Endometrial microvascular endothelial cells (primary cell): ENCODE measurements around the gene PCBP4. TPM values are rescaled to one million over a fixed set of nuclear protein-coding genes. Genes with fewer than 3 reads are reported as not detected.
"Not testable (repeated sequence)": the region's sequence is repeated elsewhere in the genome, so short reads cannot be mapped to it uniquely, and the experiment has no call there.

Source experiments
- in situ Hi-C: cut with HindIII; loops from 2 replicates; pipeline ENCODE4 v1.10.0; 2017; ENCODE audit warnings: low sequenced_read_pairs, low pct_unique_long_range_greater_than_20kb; ENCODE audit errors: inconsistent ontology term
- total RNA-seq: library from RNA; depleted of rRNA; stranded (reverse); fragments of >200 nt; gene quantifications from one replicate; pipeline ENCODE4 v1.2.3, GENCODE V29; 2015; ENCODE audit errors: inconsistent ontology term

PCBP4 gene
- total RNA-seq, 1 donor from 2014 or later = 77.8 TPM

DNA sequence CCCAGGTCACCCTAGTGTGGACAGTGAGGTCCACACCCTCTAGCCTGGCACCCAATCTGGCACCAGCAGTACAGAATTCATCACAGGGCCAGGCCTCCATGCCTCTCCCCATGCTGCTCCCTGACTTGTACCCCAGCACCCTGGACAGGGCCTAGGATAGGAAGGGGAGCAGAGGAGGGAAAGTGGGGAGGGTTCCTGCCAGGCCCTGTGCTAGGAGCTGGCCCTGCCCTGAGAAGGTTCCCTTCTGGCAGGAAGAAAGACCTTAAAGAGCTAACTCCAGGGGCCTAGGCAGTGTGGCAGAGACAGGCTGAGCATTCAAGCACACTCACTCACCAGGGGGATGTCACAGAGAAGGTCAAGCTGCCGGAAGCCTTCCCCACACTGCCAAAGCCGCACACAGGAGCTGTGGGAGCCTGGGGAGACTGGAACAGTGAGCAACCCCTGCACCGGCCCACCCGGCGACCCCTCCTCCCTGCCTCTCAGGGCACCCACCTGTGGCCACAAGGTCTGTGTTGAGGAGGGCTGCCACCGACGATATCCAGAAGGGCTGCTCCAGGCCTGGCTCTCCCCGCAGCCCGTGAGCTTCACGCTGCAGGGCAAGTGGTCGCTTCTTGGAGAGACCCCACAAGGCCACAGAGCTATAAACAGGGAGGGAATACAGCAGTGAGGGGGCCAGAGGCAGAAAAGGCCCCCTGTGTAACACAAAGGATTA, 33.0 kb downstream of the PCBP4 start:
- in situ Hi-C loops = no loop called here

GRCh38 chr3:51933471-51934138, 33.6 kb downstream of the PCBP4 start:
- in situ Hi-C loops = no loop called here

DNA sequence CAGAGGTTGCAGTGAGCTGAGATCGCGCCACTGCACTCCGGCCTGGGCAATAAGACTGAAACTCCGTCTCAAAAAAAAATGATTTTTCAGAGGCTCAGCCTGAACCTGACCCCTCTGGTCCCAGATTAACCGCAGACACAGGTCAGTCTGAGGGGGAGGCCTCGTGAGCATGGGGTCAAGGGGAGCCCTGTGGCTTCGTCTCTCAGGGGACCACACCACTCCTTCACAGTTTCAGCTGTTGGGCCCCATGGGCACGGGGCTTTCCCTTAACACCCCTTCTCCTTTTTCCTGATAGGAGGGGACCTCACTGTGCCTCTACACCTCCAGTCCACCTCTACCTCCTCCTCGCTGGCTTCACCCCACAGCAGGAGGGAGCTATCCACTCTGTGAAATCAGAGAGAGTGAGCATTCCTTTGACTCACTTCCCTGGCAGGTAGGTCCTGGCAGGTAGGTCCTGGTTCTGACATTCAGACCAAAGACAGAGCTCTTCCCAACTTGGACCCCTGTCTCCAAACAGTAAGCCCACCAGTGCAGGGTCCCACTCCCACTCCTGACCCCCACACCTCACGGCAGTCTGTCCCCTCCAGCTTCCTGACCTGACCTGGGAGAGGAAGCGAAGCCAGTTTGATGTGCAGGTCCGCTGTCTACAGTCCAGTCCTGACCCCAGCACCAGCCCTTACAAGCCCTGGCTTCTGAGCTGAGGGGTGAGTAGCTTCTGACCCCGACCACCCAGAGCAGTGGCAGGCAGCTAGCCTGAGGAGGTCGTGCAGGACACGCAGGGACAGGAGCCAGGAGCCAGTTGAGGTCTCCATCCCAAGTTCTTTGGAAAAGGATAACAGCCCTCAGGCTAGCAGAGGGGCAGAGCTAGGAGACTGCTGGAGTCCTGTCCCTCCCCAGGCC, 34.5 kb downstream of the PCBP4 start:
- in situ Hi-C loops = no loop called here

DNA sequence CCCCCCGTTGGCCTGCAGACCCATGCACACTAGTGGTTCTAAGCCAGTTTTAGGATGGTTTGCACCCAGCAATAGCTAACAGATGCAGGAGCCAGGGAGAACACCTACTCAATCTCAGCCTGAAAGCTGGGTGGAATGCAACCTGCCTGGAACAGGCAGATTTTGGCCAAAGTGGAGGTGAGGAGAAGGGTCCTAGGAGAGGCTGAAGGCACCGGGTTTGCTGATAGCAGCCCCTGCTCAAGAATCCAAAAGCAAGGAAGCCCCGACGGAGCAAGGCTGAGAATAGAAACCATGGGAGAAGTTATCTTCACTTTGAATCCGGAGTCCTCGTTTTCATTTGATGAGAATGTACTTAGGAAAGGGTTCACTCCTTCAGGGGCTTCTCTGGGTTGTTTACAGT, 35.5 kb downstream of the PCBP4 start:
- in situ Hi-C loops = no loop called here

DNA sequence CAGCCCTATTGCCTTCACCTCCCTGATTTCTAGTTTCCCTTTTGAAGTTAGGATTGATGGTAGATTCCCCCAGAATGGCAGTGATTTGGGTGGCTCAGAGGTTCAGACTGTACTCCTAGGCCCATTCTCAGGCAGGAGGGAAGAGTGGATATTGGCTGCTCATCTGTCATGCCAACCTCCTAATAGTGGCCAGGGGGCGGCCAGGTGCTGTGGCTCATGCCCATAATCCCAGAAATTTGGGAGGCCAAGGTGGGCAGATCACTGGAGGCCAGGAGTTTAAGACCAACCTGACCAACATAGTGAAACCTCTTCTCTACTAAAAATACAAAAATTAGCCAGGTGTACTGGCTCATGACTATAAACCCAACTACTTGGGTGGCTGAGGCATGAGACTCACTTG, 36.8 kb downstream of the PCBP4 start:
- in situ Hi-C loops = no loop called here

DNA sequence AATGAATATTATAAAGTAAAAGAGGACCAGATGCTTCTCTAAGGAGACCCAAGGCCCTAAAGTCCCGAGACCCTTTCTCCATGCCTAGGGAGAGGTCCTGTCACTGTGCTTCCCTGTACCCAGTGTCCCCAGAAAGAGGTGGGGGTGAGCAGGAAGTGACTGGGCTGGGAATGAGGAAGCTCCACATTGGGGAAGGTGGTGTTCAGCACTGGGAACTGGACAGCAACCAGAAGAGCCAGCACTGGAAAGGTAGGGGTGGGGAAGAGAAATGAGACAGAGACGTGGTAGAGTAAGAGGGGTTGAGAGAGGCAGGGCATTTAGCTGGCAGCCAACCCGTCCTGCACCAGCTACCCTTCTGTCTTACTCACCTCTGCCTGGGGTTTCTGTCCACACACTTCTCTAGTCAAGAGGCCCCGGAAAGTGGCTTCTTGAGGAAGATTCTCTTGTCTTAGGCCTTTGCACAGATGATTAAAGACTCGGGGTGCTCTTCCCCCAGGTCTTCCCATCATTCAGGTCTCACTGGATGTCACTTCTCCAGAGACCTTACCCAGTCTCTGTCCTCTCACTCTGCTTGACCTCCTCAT, 37.7 kb downstream of the PCBP4 start:
- in situ Hi-C loops = no loop called here

DNA sequence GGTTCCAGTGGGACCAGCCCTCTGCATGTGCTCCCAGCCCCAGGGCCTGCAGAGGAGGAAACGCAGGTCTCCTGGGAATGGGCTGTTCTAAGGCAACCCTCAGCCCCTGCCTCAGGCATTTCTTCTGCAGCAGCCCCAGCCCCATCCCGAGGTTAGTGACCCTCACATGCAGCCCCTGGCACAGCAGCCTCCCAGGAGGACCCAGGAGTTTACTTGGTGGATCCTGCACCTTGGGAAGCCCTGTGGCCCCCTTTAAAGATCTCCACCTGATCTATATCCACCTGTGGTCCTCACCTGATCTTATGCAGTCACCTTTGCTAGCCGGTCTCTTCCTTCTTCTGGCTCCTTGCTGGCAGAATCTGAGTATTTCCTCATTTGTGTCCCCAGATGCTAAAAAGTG, 38.3 kb downstream of the PCBP4 start:
- in situ Hi-C loops = not testable (repeated sequence)

GRCh38 chr3:51928438-51928837, 38.8 kb downstream of the PCBP4 start:
- in situ Hi-C loops = no loop called here

GRCh38 chr3:51927061-51927977, 39.9 kb downstream of the PCBP4 start:
- in situ Hi-C loops = no loop called here

DNA sequence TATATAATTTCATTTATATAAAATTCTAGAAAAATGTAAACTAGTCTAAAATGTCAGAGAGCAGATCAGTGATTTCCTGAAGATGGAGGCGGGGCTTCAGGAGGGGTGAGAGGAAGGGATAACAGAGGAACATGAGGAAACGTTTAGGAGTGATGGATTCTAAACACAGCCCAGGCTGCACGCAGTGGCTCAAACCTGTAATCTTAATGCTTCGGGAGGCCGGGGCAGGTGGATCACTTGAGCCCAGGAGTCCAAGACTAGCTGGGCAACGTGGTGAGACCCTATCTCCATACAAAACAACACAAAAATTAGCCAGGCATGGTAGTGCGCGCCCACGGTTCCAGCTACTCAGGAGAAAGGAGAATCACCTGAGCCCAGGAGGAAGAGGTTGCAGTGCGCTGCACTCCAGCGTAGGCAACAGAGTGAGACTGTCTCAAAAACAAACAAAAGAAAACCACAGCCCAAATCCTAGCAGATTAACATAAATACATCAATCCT, 46.1 kb downstream of the PCBP4 start:
- in situ Hi-C loops = no loop called here

GRCh38 chr3:51916418-51916817, 50.8 kb downstream of the PCBP4 start:
- in situ Hi-C loops = no loop called here

GRCh38 chr3:51908026-51908425, 59.2 kb downstream of the PCBP4 start:
- in situ Hi-C loops = no loop called here

Other genes with a start within 250 kb of the PCBP4 start
- gene IQCF6, start 188.2 kb downstream of the PCBP4 start, total RNA-seq = not detected
- gene IQCF2, start 105.8 kb downstream of the PCBP4 start, total RNA-seq = not detected
- not detected for gene IQCF5, start 91.9 kb downstream of the PCBP4 start, total RNA-seq
- not detected for gene IQCF1, start 64.1 kb downstream of the PCBP4 start, total RNA-seq
- gene RRP9, start 25.6 kb downstream of the PCBP4 start, total RNA-seq = 29.0 TPM
- gene PARP3, start 25.1 kb downstream of the PCBP4 start, total RNA-seq = 18.1 TPM
- not detected for gene GPR62, start 12.1 kb downstream of the PCBP4 start, total RNA-seq
- 39.0 TPM for gene ABHD14B, start 6.6 kb upstream of the PCBP4 start, total RNA-seq
- gene ABHD14A, start 7.6 kb upstream of the PCBP4 start, total RNA-seq = 31.7 TPM
- 36.9 TPM for gene ACY1, start 16.1 kb upstream of the PCBP4 start, total RNA-seq
- gene RPL29, start 28.4 kb upstream of the PCBP4 start, total RNA-seq = 1,389 TPM
- gene DUSP7, start 89.1 kb upstream of the PCBP4 start, total RNA-seq = 29.4 TPM
- 12.6 TPM for gene POC1A, start 187.0 kb upstream of the PCBP4 start, total RNA-seq
- gene ALAS1, start 230.7 kb upstream of the PCBP4 start, total RNA-seq = 61.7 TPM